K562 treated with DMSO at 1 percent for 48 hours (cell line): ENCODE measurements around the gene CACNB2. TPM values are rescaled to one million over a fixed set of nuclear protein-coding genes. Genes with fewer than 3 reads are reported as not detected.

Source experiments
- total RNA-seq: library from RNA; unstranded; fragments of 300-600 nt; gene quantifications from 2 replicates; pipeline ENCODE4 v1.2.3, GENCODE V29; 2022; ENCODE audit warnings: low replicate concordance; ENCODE audit errors: extremely low read depth

The CACNB2 gene
- total RNA-seq: not detected in 2 replicates

DNA sequence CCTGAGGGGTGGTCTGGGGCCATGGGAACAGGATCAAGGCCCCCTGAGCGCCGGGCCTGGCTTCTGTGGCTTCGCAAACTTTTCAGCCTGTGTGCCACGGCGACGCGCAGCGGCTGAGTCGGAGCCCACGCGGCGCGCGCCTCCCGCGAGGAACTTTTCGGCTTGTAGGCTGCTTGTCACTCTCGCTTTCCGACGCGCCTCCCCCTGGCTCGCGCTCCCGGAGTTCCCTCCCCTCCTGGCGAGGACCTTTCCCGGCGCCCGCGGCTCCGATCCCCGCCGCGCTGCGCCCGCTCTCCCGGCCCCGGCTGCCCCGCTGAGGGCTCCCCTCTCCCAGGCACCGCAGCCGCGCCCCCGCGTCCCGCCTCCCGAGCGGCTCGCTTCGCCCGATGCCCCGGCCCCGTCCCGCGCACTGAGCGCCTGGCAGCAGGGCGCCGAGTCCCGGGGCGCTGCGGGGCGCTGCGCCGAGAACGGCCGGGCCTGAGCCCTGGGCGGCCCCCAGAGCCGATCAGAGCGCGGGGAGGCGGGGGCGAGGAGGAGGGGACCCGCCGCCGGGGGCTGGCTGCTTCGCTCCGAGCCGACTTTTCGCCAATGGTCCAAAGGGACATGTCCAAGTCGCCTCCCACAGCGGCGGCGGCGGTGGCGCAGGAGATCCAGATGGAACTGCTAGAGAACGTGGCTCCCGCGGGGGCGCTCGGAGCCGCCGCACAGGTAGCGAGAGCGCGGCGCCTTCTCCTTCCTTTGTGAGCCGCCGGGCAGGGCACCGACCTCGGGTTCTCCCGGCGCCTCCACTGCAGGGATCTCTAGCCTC is at the start of gene CACNB2:
TSS of gene CACNB2 (plus strand) at position 276 of the 808 bp plus-strand sequence.

Other genes starting within 250 kb of the CACNB2 start
- gene SLC39A12, start 188.5 kb upstream of the CACNB2 start, total RNA-seq: not detected in 2 replicates